Neural progenitor cell (in vitro differentiated cells): Measurements from ENCODE around the gene TENM3. TPM values are rescaled to one million over a fixed set of nuclear protein-coding genes. Genes with fewer than 3 reads are reported as not detected.

Experiments
- DNase-seq: peaks from one replicate; pipeline ENCODE4 v3.0.0-alpha.2; 2016; ENCODE audit warnings: low spot score
- H2AFZ ChIP-seq: fragments of 200-600 bp; sonication (generic); replicated peaks from 2 replicates; pipeline ENCODE4 v1.6.1; 2016; ENCODE audit warnings: antibody characterized with exemption
- H3F3A ChIP-seq: fragments of 200-600 bp; sonication (generic); 2 replicates; pipeline ENCODE4 v1.6.1; 2016; ENCODE audit warnings: antibody characterized with exemption, low read depth
- H3K27ac ChIP-seq: fragments of 200-600 bp; sonication (generic); 2 replicates; pipeline ENCODE4 v1.5.1; 2016; ENCODE audit warnings: mild to moderate bottlenecking
- H3K27me3 ChIP-seq: fragments of 200-600 bp; sonication (generic); 2 replicates; pipeline ENCODE4 v1.6.1; 2016; ENCODE audit warnings: mild to moderate bottlenecking, moderate library complexity
- H3K36me3 ChIP-seq: fragments of 200-600 bp; sonication (generic); 2 replicates; pipeline ENCODE4 v1.5.1; 2016
- H3K4me1 ChIP-seq: fragments of 200-600 bp; sonication (generic); 2 replicates; pipeline ENCODE4 v1.6.1; 2016; ENCODE audit warnings: mixed run types
- H3K4me2 ChIP-seq: fragments of 200-600 bp; sonication (generic); 2 replicates; pipeline ENCODE4 v1.6.1; 2016
- H3K4me3 ChIP-seq: fragments of 200-600 bp; sonication (generic); 2 replicates; pipeline ENCODE4 v1.5.1; 2016
- H3K79me2 ChIP-seq: fragments of 200-600 bp; sonication (generic); 2 replicates; pipeline ENCODE4 v1.6.1; 2016; ENCODE audit warnings: low read depth
- H3K9ac ChIP-seq: fragments of 200-600 bp; sonication (generic); 2 replicates; pipeline ENCODE4 v1.6.1; 2016
- H3K9me3 ChIP-seq: fragments of 200-600 bp; sonication (generic); 2 replicates; pipeline ENCODE4 v1.5.1; 2016; ENCODE audit warnings: low read depth
- H4K20me1 ChIP-seq: fragments of 200-600 bp; sonication (generic); 2 replicates; pipeline ENCODE4 v1.6.1; 2016; ENCODE audit warnings: low read depth
- H3K27ac Mint-ChIP-seq: 3 replicates; pipeline ENCODE4 v1.8.0; 2021; ENCODE audit warnings: mixed read lengths
- H3K27me3 Mint-ChIP-seq: 2 replicates; pipeline ENCODE4 v1.8.0; 2022; ENCODE audit warnings: low read depth, mild to moderate bottlenecking, inconsistent platforms, moderate library complexity, mixed read lengths; ENCODE audit not compliant: insufficient read depth
- H3K36me3 Mint-ChIP-seq: 3 replicates; pipeline ENCODE4 v1.8.0; 2021; ENCODE audit warnings: mixed read lengths
- H3K4me1 Mint-ChIP-seq: 3 replicates; pipeline ENCODE4 v1.8.0; 2021; ENCODE audit warnings: mixed read lengths
- H3K4me3 Mint-ChIP-seq: 3 replicates; pipeline ENCODE4 v1.8.0; 2021; ENCODE audit warnings: mild to moderate bottlenecking, moderate library complexity, mixed read lengths
- H3K9me3 Mint-ChIP-seq: 3 replicates; pipeline ENCODE4 v1.8.0; 2020; ENCODE audit warnings: mixed read lengths
- EZH2 ChIP-seq: fragments of 200-600 bp; sonication (generic); IDR thresholded peaks from 2 replicates; pipeline ENCODE4 v1.6.1; 2017; ENCODE audit warnings: antibody characterized with exemption, mild to moderate bottlenecking, moderate library complexity
- EZH2phosphoT487 ChIP-seq: fragments of 200-600 bp; sonication (generic); IDR thresholded peaks from 2 replicates; pipeline ENCODE4 v1.6.1; 2017; ENCODE audit warnings: antibody characterized with exemption
- total RNA-seq: library from RNA; depleted of rRNA; stranded (reverse); fragments of >200 nt; gene quantifications from 2 replicates; pipeline ENCODE4 v1.2.3, GENCODE V29; 2015; ENCODE audit warnings: low replicate concordance
- TF ChIP-seq, protein P1 (sequence below): fragments of 200-600 bp; sonication (generic); IDR thresholded peaks from 2 replicates; pipeline ENCODE4 v1.5.1; 2017; ENCODE audit warnings: antibody characterized with exemption, mild to moderate bottlenecking

Gene TENM3
- total RNA-seq, 1 donor from 2014 or later: 78.7 TPM

DNA sequence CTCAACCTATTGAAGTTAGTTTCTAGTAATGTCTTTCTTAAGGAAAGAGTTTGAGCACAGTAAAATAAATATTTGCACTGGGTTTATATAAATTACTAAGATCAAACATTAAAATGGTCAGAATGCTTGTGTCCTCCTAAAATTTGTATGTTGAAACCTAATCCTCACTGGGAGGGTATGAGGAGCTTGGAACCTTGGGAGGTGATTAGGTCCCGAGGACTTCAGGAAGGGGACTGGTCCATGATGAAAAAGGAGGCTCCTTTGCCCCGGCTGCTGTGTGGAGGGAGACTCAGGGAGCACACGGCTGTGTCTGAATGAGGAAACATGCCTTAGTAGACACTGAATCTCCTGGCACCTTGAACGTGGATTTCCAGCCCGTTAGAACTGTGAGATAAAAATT, 221.9 kb downstream of the TENM3 start:
- no peak overlapping the region for H3K27ac ChIP-seq
- DNase-seq: no peak
- H3K4me1 ChIP-seq: no peaks in the 10 kb centered on the region
- Mint-ChIP-seq H3K36me3 (peaks cover 26% of the 10 kb centered on the region), H3K9me3 (peaks cover 3% of the 10 kb centered on the region), H3K4me3 (no peak overlapping the region), H3K27ac (no peak overlapping the region), H3K27me3 (peaks cover 2% of the 10 kb centered on the region), H3K4me1 (no peaks in the 10 kb centered on the region)
- H3K4me2 ChIP-seq: no peak overlapping the region
- H3K79me2 ChIP-seq: peaks cover 97% of the 10 kb centered on the region
- peaks cover 15% of the 10 kb centered on the region for H4K20me1 ChIP-seq
- H2AFZ ChIP-seq: no peak overlapping the region
- no peak overlapping the region for H3K4me3 ChIP-seq
- no peaks in the 10 kb centered on the region for H3F3A ChIP-seq
- no peaks in the 10 kb centered on the region for H3K9me3 ChIP-seq
- TF ChIP-seq, protein P1, sequence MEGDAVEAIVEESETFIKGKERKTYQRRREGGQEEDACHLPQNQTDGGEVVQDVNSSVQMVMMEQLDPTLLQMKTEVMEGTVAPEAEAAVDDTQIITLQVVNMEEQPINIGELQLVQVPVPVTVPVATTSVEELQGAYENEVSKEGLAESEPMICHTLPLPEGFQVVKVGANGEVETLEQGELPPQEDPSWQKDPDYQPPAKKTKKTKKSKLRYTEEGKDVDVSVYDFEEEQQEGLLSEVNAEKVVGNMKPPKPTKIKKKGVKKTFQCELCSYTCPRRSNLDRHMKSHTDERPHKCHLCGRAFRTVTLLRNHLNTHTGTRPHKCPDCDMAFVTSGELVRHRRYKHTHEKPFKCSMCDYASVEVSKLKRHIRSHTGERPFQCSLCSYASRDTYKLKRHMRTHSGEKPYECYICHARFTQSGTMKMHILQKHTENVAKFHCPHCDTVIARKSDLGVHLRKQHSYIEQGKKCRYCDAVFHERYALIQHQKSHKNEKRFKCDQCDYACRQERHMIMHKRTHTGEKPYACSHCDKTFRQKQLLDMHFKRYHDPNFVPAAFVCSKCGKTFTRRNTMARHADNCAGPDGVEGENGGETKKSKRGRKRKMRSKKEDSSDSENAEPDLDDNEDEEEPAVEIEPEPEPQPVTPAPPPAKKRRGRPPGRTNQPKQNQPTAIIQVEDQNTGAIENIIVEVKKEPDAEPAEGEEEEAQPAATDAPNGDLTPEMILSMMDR: no peak
- TF ChIP-seq EZH2phosphoT487 (no peak), EZH2 (no peak)
- no peaks in the 10 kb centered on the region for H3K36me3 ChIP-seq
- H3K27me3 ChIP-seq: no peaks in the 10 kb centered on the region
- H3K9ac ChIP-seq: no peak overlapping the region

DNA sequence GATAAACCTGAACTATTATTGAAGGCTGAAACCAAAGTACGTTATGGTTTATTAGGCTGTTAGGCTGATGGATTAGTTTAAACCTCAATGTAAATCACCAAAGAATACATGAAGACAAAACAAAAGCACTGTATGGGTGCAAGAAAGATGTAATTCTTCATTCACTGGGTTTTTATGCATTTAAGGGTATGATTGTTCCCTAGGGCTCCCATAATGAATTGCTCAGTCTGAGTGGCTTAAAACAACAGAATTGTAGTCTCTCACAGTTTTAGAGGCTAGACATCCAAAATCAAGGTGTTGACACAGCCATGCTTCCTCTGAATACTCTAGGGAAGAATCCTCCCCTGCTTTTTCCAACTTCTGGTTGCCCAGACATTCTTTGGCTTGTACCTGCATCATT, 222.8 kb downstream of the TENM3 start:
- Mint-ChIP-seq H3K4me3 (no peak overlapping the region), H3K36me3 (peaks cover 30% of the 10 kb centered on the region), H3K27ac (no peak overlapping the region), H3K4me1 (no peaks in the 10 kb centered on the region), H3K27me3 (peaks cover 2% of the 10 kb centered on the region), H3K9me3 (peaks cover 4% of the 10 kb centered on the region)
- H3F3A ChIP-seq: no peaks in the 10 kb centered on the region
- peaks cover 15% of the 10 kb centered on the region for H4K20me1 ChIP-seq
- H3K27me3 ChIP-seq: no peaks in the 10 kb centered on the region
- no peaks in the 10 kb centered on the region for H3K9me3 ChIP-seq
- peaks cover 97% of the 10 kb centered on the region for H3K79me2 ChIP-seq
- H2AFZ ChIP-seq: no peak overlapping the region
- no peaks in the 10 kb centered on the region for H3K4me1 ChIP-seq
- TF ChIP-seq EZH2 (no peak), EZH2phosphoT487 (no peak)
- TF ChIP-seq, protein P1: no peak
- DNase-seq: no peak
- H3K36me3 ChIP-seq: no peaks in the 10 kb centered on the region
- no peak overlapping the region for H3K9ac ChIP-seq
- H3K4me3 ChIP-seq: no peak overlapping the region
- H3K27ac ChIP-seq: no peak overlapping the region
- H3K4me2 ChIP-seq: no peak overlapping the region

DNA sequence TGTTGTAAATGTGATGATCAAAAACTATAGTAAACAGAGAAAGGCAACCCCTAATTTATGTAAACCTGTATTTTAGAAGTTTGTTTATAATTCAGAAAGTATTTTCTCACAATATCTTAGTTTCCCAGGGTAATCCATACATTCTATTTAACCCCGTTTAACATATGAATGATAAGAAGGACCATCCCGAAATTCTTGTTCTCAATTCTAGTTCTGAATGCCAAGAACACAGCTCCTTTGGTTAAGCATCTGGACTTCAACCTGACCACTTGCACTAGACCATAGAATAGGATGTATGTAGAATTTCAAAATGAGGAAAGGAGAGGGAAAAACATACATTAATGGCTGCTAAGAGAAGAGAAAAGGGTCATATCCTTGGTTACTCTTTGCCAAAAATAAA, 227.0 kb downstream of the TENM3 start:
- Histone ChIP-seq H3K4me1 (no peaks in the 10 kb centered on the region), H3K27ac (no peak overlapping the region), H3K4me2 (no peak overlapping the region), H3K9me3 (peaks cover 7% of the 10 kb centered on the region), H3K79me2 (peaks cover 95% of the 10 kb centered on the region), H3K36me3 (peaks cover 14% of the 10 kb centered on the region), H4K20me1 (peaks cover 23% of the 10 kb centered on the region), H3K27me3 (no peaks in the 10 kb centered on the region), H2AFZ (no peak overlapping the region), H3K9ac (no peak overlapping the region), H3K4me3 (no peak overlapping the region), H3F3A (no peaks in the 10 kb centered on the region)
- Mint-ChIP-seq H3K27me3 (no peaks in the 10 kb centered on the region), H3K4me1 (peaks cover 3% of the 10 kb centered on the region), H3K4me3 (no peak overlapping the region), H3K9me3 (peaks cover 11% of the 10 kb centered on the region), H3K27ac (no peak overlapping the region), H3K36me3 (peaks cover 26% of the 10 kb centered on the region)
- DNase-seq: no peak
- TF ChIP-seq EZH2 (no peak), EZH2phosphoT487 (no peak)
- TF ChIP-seq, protein P1: no peak
